HG03378 (cell line): Measurements from ENCODE around the gene NDNF.

Experiments used
- ATAC-seq: cut with Tn5 transposase; IDR thresholded peaks from one replicate; pipeline ENCODE4 v1.9.1; 2021; ENCODE audit warnings: mild to moderate bottlenecking, moderate library complexity; ENCODE audit not compliant: unreplicated experiment

The NDNF gene, protein sequence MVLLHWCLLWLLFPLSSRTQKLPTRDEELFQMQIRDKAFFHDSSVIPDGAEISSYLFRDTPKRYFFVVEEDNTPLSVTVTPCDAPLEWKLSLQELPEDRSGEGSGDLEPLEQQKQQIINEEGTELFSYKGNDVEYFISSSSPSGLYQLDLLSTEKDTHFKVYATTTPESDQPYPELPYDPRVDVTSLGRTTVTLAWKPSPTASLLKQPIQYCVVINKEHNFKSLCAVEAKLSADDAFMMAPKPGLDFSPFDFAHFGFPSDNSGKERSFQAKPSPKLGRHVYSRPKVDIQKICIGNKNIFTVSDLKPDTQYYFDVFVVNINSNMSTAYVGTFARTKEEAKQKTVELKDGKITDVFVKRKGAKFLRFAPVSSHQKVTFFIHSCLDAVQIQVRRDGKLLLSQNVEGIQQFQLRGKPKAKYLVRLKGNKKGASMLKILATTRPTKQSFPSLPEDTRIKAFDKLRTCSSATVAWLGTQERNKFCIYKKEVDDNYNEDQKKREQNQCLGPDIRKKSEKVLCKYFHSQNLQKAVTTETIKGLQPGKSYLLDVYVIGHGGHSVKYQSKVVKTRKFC

DNA sequence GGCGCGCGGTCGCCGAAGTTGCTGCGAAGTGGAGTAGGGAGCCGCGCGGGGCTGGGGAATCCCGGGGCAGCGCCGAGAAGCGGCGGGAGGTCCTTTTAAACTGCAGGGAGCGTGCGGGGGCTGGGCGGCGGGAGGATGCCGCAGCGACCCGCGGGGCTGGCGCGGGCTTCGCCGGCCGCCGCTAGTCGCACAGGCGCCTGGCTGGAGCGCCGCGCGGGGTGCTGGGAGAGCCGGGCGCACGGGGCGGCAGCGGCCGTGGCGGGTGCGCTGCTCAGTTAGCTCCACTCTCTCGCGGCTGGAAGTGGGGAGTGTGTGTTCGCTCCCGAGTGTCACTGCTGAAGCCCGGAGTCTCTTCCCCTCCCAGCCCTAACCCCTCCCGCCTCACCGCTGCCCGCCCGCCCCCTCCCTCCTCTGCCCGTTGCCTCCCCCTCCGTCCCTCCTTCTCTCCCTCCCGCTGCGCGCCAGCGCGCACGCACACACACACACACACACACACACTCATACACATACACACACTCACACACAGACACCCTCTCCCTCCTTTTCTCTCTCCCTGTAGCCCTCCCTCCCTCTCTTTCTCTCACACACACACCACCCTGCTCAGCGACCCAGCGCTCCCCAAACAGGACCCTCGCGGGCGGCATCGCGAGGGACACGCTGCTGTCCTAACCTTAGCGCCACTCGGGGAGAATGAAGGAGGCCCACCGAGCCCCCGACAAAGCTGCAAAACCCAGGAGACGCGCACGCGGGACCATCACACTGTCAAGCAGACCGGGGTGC, at the start of gene NDNF:
Gene NDNF, minus strand, starts transcription at position 312 of the 780 bp plus-strand sequence. CDS start 26,698 bp downstream, outside the sequence.
- no peak for ATAC-seq

DNA sequence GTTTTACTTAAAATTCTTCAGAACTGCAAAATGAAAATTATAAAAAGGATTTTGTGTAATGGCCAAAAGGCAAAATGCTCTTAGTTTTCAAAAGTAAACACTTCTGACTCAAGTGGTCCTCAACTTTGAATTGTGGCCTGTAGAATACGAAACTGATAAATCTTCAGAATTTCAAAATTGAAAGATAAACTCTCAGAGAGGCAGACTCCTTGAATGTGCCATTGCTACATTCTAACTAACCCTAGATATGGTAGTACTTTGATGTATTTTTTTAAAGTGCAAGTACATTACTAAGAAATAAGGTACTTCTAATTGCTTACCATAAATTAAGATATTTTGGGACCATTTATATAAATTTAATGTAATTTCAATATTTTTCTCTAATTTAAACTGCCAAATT, 47.4 kb upstream of the NDNF start:
- no peak for ATAC-seq

DNA sequence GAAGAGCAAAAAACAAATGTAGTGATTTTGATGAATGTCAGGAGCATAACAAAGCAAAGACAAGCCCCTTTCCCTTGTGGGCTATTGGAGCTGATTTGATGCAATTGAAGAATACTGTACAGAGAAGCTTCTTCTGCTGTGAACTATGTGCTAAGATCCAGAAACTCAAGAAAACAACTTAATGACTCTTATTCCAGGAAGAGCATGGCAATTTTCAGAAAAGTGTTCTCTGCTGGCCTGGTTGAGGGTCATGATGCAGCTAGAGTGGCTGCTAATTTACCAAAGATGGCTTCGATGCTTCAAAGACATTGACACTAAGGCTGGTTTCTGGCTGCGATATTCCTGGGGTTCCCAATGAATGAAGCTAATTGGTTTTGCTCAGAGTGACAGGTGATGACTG, 46.0 kb upstream of the NDNF start:
- ATAC-seq: no peak

DNA sequence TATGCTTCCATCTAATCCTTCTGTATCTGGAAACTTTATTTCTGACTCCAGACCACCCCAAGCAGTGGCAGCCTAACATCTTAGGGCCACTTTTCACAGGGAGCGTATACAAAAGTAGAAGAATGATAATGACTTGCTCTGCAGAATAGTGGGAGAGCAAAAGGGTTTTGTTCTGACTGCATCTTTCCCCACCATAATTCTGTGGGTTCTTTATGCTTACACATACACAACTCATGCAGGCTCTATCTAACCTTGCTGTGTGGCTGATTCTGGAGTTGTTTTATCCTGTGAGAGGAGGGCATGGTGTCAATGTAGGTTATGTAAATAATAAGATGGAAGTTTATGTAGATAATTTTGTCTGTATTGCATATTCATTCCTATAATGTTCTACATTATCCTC, 42.4 kb upstream of the NDNF start:
- no peak for ATAC-seq

DNA sequence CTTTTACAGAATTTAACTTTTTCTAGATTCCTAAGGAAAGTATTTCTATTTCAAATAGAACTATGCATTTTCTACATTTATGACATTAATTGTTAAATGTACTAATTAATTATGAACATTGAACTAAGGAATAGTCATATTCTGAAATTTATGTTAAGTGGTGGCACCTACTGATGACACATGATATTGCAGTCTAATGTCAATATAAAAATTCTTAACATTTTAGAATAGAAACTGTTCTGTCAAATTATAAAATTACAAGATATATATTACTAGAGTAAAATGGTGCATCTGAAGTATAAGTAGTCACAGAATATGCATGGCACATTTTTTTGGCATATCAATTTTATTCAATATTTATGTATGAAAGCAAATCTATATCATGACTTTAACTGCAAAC, 40.2 kb upstream of the NDNF start:
- no peak for ATAC-seq

DNA sequence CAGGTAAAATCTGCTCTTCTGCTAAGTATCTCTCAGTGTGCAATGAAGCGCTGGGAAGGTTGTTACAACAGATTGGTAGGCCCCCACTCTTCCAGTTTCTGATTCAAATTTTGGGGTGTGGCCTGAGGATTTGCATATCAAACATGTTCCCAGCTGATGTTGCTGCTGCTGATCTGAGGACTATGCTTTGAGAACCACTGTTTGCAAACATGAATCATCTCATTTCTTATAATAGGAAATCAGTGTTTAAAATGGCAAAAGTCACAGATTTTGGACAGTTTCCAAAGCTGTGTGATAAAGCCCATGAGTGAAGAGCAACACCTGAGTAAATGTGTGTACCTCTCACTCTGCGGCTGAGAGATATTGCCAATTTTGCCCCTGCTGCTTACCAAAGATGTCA, 36.2 kb upstream of the NDNF start:
- no peak for ATAC-seq

DNA sequence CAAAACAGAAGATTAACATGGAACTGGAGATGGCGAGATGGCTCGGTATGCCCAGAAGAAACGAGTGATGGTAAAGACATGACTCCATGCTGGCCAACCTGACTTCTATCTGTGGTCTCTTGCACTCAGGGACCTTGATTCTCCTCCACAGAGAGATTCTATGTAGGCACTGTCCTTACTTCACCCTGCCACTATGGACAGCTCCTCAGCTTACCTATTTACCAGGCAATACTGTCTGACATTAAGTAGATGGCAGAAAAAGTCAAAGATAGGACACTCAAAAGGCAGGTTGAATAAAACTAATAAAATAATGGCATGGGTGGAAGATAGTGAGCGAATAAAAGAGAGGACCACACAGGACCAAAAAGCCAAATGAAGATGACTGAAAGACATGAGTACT, 35.2 kb upstream of the NDNF start:
- no peak for ATAC-seq

DNA sequence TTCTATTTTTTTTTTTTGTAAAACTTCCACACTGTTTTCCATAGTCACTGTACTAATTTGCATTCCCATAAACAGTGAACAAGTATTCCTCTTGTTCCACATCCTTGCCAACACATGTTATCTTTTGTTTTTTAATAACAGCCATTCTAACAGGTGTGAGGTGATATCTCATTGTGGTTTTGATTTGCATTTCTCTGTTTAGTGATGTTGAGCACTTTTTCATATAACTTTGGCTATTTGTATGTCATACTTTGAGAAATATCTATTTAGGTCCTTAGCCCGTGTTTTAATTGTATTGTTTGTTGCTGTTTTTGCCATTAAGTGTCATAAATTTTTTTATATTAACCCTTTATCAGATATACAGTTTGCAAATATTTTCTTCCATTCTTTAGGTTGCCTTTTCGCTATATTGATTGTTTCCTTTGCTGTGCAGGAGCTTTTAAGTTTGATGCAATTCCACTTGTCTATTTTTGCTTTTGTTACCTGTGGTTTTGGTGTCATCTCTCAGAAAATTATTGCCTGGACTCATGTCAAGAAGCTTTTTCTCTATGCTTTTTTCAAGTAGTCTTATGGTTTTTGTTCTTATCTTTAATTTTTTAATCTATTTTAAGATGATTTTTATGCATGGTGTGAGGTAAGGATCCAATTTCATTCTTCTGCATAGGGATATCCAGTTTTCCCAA, 27.9 kb upstream of the NDNF start:
- no peak for ATAC-seq

DNA sequence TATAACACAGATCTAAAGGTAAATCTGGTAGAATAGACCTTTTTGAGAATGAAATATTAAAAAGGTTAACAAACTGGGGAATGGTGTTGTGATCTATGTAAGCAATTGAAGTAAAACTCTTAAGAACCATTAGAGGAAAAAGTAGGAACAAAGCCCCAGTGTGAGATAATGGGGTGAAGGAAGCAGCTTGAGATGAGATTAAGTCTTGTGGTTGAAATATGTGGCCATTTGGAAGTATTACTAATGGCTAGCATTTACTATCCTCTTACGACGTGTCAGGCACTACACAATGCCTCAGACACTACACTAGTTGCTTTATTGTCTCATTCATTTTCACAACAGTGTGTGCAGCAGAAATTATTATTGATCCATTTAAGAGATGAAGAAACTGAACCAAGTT, 25.9 kb upstream of the NDNF start:
- ATAC-seq: no peak

DNA sequence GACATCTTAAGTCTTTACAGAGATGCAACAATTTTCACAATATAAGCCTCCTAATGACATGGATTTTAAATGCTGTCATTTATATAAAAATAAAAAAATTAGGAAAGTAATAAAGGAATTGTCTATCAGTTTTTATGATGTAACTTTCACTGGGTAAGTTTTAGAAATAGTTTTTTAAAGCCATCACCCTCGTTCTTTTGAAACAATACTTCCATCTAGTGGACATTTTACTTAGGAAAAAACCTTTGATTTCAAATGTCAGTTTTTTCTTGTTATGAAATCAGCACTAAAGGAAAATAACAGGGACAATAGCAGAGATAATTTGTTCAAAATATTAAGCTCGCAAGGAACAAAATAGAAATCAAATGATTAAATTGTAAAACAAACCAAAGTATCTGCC, 24.3 kb upstream of the NDNF start:
- ATAC-seq: no peak

DNA sequence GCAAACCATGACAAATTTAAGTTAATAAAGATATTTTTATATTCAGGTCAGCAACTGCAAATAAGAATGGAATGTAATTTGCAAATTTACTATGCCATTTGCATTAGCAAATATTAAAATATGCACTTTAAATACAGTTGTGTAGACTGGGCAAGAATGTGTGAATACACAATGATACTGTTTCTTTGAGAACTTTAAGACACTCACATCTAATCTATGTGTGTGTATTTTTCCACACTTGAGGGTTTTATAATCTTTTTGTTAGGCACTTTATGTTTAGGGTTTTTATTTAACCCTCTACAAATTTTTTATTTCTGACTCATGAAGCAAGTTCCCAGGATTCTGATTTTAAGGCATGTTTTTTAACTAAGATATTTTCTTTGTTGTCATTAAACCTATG, 23.9 kb upstream of the NDNF start:
- ATAC-seq: no peak

DNA sequence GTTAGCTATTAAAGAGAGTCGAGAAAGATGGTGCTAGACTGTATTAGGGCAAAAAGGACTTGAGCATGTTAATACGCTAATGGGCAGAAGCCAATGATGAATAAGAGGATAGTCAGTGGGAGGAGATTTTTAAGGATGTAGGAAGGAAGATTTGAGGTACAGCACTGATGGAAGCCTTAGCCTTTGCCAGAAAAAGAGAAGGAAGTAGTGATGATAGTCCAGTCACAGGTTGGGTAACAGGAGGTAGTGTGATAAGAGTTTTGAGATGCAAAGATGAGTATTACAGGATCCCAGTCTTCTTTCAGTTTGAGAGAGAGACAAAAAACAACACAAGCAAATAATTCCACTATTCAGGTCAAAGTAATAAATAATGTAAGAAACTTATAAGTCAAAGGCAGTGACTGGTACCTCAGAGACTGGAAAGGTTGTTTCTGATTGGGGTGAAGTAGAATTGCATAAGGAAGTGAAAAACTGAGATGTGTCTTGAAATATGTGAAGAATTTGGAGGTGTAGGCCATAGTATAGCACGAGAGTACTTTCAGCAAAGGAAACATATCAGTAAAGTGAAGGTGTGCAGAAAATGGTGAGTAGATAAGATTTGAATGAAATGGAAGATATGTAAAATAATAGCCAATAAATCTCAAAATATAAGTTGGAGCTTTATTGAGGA, 22.1 kb upstream of the NDNF start:
- ATAC-seq: no peak

DNA sequence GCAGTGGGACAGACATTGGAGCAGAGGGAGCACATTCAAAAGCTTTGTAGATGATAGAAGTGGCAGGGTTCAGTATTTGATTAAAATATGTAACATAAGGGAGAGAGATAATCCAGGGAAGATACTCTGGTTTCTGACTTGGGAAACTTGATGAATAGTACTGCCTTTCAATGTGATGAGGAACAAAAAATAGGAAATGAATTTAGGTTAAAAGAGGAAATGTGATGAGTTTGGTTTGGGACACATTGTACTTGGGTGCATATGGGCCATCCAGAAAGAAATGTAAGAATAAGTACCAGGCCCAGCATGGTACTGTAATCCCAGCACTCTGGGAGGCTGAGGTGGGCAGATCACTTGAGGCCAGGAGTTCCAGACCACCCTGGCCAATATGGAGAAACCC, 20.9 kb upstream of the NDNF start:
- no peak for ATAC-seq

DNA sequence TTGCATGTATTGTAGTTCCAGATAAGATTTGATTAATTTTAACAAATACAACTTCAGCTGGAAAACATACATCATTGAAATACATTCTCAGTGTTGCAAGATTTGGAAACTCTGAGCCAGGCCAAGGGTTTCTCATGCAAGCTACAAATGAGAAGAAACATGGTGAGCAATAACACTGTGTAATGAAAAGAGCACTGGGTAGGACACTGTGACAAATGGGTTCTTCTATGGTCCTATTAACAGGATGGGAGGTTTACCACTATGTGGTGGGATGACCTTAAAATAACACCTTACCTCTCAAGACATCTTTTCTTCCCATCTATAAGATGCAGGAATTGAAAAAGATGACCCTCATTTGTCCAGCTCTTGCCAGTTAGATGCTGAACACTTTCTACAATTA, 19.6 kb upstream of the NDNF start:
- no peak for ATAC-seq

DNA sequence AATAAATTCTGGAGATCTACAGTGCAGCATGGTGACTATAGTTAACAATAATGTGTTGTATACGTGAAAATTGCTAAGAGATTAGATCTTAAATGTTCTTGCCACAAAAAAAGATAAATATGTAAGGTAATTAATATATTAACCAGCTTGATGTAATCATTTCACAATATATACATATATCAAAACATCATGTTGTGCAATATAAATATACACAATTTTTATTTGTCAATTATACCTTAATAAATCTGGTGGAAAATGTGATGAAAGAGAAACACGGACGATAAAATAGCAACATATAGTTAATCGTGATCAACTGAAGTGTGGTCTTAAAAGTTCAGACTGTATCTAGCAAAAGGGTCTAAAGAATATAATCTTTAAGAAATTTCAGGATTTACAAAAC, 16.5 kb upstream of the NDNF start:
- ATAC-seq: no peak

DNA sequence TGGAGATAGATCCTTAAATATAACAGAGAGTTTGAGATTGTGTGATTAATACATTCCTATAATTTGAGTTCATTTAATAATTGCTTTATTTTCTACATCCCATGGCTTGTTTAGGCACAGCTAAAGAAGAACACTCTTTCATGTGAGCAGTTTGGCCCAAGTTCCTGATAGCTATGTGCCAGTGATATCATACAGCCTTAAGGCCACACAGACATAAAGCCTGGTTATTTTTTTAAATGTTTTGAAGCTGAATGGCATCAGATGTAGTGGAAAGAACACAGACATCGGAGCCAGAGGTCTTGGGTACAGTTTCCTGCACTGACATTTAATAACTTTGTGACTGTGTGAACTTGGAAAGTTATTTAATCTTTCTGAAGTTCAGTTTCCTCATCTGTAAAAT, 7.0 kb upstream of the NDNF start:
- ATAC-seq: no peak

DNA sequence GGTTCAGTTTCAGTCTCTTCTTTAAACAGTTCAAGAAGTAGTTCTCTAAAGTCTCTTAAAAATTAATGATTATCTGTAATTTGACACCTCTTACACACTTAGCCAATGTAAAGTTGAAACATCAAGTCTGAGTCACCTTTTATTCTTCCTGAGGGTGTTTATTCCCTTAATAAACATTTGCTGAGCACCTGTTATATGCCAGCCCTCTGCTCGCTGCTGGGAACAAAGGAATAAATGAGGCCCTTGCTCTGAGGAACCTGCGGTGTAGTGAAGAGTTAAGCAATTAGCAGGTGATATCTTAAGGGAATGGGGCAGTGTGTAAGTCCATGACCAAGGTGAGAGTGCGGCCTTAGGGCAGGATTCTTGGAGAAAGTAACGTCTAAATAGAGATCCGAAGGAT, 5.2 kb upstream of the NDNF start:
- ATAC-seq: no peak

DNA sequence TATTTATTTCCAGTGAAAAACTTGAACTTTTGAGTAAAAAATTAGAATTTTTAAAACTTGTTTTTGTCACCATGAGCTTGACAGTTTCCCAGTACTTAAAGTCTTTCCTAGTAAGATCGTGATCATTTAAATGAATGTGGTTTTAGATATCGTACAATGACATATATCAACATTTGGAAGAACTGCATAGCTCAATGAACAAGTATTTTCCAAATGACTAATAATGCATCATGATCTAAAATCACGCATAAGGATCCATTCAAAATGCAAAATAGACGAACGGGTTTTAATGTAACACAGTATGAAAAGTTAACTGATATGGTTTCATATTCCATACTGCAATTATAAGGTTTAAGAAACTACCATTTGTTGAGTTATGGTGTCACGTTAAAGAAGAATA, 4.1 kb upstream of the NDNF start:
- no peak for ATAC-seq

DNA sequence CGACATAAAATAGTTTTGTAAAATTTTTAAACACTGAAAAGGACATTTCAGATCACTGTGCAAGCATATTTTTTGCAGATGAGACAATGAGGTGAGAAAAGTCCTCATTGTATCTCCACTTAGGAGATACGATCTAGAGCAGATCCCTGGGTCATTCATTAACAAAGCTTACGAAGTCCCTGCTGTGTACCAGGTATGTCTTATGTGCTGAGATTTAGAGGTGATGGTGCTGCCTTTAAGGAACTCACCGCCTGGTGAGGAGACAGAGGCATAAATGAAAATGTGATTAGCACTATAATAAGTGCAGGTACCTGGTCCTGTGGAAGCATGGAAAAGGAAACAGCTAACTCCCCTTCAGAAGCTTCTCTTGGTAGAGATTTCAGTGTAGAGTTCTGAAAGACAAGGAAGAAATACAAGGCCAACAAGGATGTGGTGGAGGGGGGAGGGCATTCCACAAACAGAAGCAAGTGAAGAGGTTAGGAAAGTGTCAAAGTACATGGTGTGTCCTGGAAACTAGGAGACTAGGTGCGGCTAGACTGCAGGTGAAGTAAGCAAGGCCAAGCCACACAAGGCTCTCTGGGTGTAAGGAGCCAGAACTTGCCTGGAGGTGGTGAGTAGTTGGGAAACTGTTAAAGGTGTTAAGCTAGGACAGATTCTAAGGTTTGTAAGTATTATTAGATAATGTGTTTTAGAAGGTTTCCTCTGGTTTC, 1.5 kb upstream of the NDNF start:
- no peak for ATAC-seq

DNA sequence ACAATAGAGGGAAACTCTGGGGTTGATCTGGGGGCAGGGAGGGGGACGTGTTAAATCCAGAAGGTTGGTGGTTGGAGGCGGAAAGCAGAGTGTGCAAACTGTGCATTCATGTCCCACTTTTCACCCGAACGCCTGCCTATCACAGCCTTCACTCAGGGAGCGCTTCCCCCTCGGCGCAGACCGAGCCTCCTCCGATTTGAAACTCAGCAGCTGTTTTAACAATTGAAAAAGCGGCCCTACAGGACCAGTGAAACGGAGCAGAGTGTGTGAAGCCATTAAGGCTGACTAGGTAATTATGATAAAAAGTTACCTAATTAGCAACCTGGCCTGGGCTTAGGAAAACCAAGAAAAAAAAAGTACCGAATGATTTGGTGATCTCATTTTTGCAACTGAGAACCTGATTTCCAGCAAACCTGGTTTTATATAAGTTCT, 685 bp upstream of the NDNF start:
- ATAC-seq: no peak
